B cell (primary cell): ENCODE data around the gene PTGR1. TPM values are rescaled to one million over a fixed set of nuclear protein-coding genes. Genes with fewer than 3 reads are reported as not detected.

ENCODE experiments used
- ATAC-seq: fragments of 200-7000 bp; cut with Tn5 transposase; one replicate; pipeline ENCODE4 v1.10.0; 2021; ENCODE audit warnings: low read depth, mild to moderate bottlenecking, moderate number of reproducible peaks, moderate library complexity
- CTCF ChIA-PET: fragments of 350-600 bp; sonication (Branson Sonifier 250); formaldehyde crosslinking; loops from one replicate; lab custom pipeline; 2021; ENCODE audit warnings: antibody characterized with exemption, inconsistent platforms; lab: Charles Lee
- POLR2A ChIA-PET: fragments of 350-600 bp; sonication (Branson Sonifier 250); formaldehyde crosslinking; loops from one replicate; lab custom pipeline; 2021; ENCODE audit warnings: antibody characterized with exemption; lab: Charles Lee
- DNase-seq: peaks from one replicate; pipeline ENCODE4 v3.0.0; 2013
- H2AFZ ChIP-seq: 2 replicates; pipeline ENCODE4 v1.6.1; 2012; ENCODE audit warnings: mild to moderate bottlenecking, low read depth, low read length; ENCODE audit not compliant: insufficient read depth, poor library complexity, severe bottlenecking
- H3K27ac ChIP-seq, 2 donors: 1 replicate in 1 of 2; 2 replicates in 1 of 2; pipeline ENCODE4 v1.5.1; 2012 to 2013; ENCODE audit warnings: low read length in 2 of 2, mild to moderate bottlenecking in 2 of 2, moderate library complexity in 1 of 2
- H3K27me3 ChIP-seq, 4 experiments: fragments of 200-600 bp in 1 of 4; sonication (generic) in 1 of 4; replicated peaks in 1 of 4; 1 replicate in 2 of 4; 2 replicates in 2 of 4; pipeline versions ENCODE4 v1.6.1 to v1.7.0; 2013 to 2016; ENCODE audit warnings: low read length in 3 of 4, mild to moderate bottlenecking in 2 of 4, mixed read lengths in 1 of 4, moderate library complexity in 1 of 4; ENCODE audit not compliant: insufficient read depth in 4 of 4, control insufficient read depth in 3 of 4; ENCODE audit errors: control extremely low read depth in 1 of 4
- H3K36me3 ChIP-seq, 2 experiments: replicated peaks in 1 of 2; 1 replicate in 1 of 2; 2 replicates in 1 of 2; pipeline versions ENCODE4 v1.6.1 to v1.7.1; 2013; ENCODE audit warnings: low read length in 1 of 2; ENCODE audit not compliant: insufficient read depth in 2 of 2, control insufficient read depth in 1 of 2; ENCODE audit errors: control extremely low read depth in 1 of 2, extremely low read depth in 1 of 2
- H3K4me1 ChIP-seq, 2 donors: fragments of 200-600 bp in 1 of 2; sonication (generic) in 1 of 2; 1 replicate in 1 of 2; 2 replicates in 1 of 2; pipeline versions ENCODE4 v1.5.1 to v1.6.1; 2013 to 2017; ENCODE audit warnings: low read length in 2 of 2; ENCODE audit not compliant: control insufficient read depth in 2 of 2, insufficient read depth in 2 of 2
- H3K4me2 ChIP-seq: replicated peaks from 2 replicates; pipeline ENCODE3; 2012; ENCODE audit warnings: mild to moderate bottlenecking, low read depth, low read length; ENCODE audit not compliant: poor library complexity, severe bottlenecking
- H3K4me3 ChIP-seq, 5 experiments: fragments of 200-600 bp in 1 of 5; sonication (generic) in 1 of 5; 1 replicate in 3 of 5; 2 replicates in 2 of 5; pipeline versions ENCODE4 v1.5.1 to v1.7.0; 2011 to 2016; ENCODE audit warnings: low read length in 4 of 5, mild to moderate bottlenecking in 4 of 5, low read depth in 2 of 5, control low read depth in 1 of 5, moderate library complexity in 1 of 5; ENCODE audit not compliant: insufficient read depth in 1 of 5; ENCODE audit errors: control extremely low read depth in 1 of 5, extremely low read depth in 1 of 5
- H3K79me2 ChIP-seq: fragments of 200-600 bp; sonication (generic); one replicate; pipeline ENCODE4 v1.6.0; 2016; ENCODE audit warnings: low read length; ENCODE audit not compliant: control insufficient read depth, insufficient read depth
- H3K9ac ChIP-seq: fragments of 200-600 bp; sonication (generic); 2 replicates; pipeline ENCODE4 v1.6.1; 2017; ENCODE audit warnings: mild to moderate bottlenecking, low read length, moderate library complexity
- H3K9me3 ChIP-seq, 3 donors: one replicate each; pipeline versions ENCODE4 v1.6.1 to v1.7.1; 2013; ENCODE audit warnings: low read length in 2 of 3; ENCODE audit not compliant: control insufficient read depth in 2 of 3, insufficient read depth in 1 of 3; ENCODE audit errors: control extremely low read depth in 1 of 3
- H4K20me1 ChIP-seq: 2 replicates; pipeline ENCODE4 v1.6.0; 2012; ENCODE audit warnings: mild to moderate bottlenecking, low read length; ENCODE audit not compliant: insufficient read depth, control insufficient read depth, poor library complexity, severe bottlenecking
- H3K27ac Mint-ChIP-seq: one replicate; pipeline ENCODE4 v1.8.0; 2021; ENCODE audit warnings: mixed read lengths
- H3K27me3 Mint-ChIP-seq: one replicate; pipeline ENCODE4 v1.8.0; 2021; ENCODE audit warnings: mixed read lengths
- H3K4me1 Mint-ChIP-seq: one replicate; pipeline ENCODE4 v1.8.0; 2021; ENCODE audit warnings: mixed read lengths
- H3K4me3 Mint-ChIP-seq: one replicate; pipeline ENCODE4 v1.8.0; 2021; ENCODE audit warnings: mixed read lengths
- H3K9me3 Mint-ChIP-seq: one replicate; pipeline ENCODE4 v1.8.0; 2022; ENCODE audit warnings: mixed read lengths; ENCODE audit not compliant: insufficient read depth
- CTCF ChIP-seq: fragments of 200-600 bp; IDR thresholded peaks from one replicate; pipeline ENCODE4 v1.8.0; 2022; ENCODE audit warnings: antibody characterized with exemption, mild to moderate bottlenecking
- EZH2 ChIP-seq: IDR thresholded peaks from 2 replicates; pipeline ENCODE4 v1.6.1; 2012; ENCODE audit warnings: borderline replicate concordance, low read depth, mild to moderate bottlenecking, moderate library complexity, low read length; ENCODE audit not compliant: insufficient read depth, poor library complexity, severe bottlenecking
- WGBS: methylation state at CpG from one replicate; pipeline ENCODE4 v1.1.5; 2013; ENCODE audit warnings: missing lambda C conversion rate; ENCODE audit not compliant: insufficient coverage; 5-methylcytosine and 5-hydroxymethylcytosine counted together
- intact Hi-C: fragments of 100-400 bp; cut with micrococcal nuclease; formaldehyde crosslinking; loops from one replicate; pipeline ENCODE4 v1.10.0; 2022
- polyA plus RNA-seq: library from polyadenylated mRNA; depleted of rRNA; stranded (reverse); fragments of >200 nt; gene quantifications from 2 replicates; pipeline ENCODE4 v1.2.3, GENCODE V29; 2012
- total RNA-seq, 2 donors: library from RNA; stranded (reverse); fragments of 120-200 nt in 1 of 2; gene quantifications; 1 replicate in 1 of 2; 2 replicates in 1 of 2; pipeline versions ENCODE4 v1.2.3 to v1.2.4, GENCODE V29; 2013 to 2022

The PTGR1 gene
- total and polyA plus RNA-seq, 2 donors (not counting 1 experiment from before 2014, with no cell fraction given) = not detected

- no peaks in the 10 kb centered on the region for H3K36me3 ChIP-seq
- H3K27ac ChIP-seq = no peak overlapping the region
- no peak for DNase-seq
- POLR2A ChIA-PET = no interaction called here
- H3K4me3 ChIP-seq = no peak overlapping the region
- no peak overlapping the region for H3K4me2 ChIP-seq
- intact Hi-C loops = no loop called here
- no peaks in the 10 kb centered on the region for H3K9me3 Mint-ChIP-seq
- no peak overlapping the region for H2AFZ ChIP-seq
- no peaks in the 10 kb centered on the region for H3K27me3 ChIP-seq
- CTCF ChIA-PET = no interaction called here
- no peaks in the 10 kb centered on the region for H4K20me1 ChIP-seq
- TF ChIP-seq EZH2 (no peak), CTCF (no peak)
- H3K4me3 Mint-ChIP-seq = no peak overlapping the region
- H3K4me1 Mint-ChIP-seq = no peaks in the 10 kb centered on the region
- no peaks in the 10 kb centered on the region for H3K9me3 ChIP-seq
- WGBS = 91% methylated on average over 3 of the region's 5 CpGs
- no peak overlapping the region for H3K27ac Mint-ChIP-seq
- no peak overlapping the region for H3K9ac ChIP-seq
- no peaks in the 10 kb centered on the region for H3K27me3 Mint-ChIP-seq
- no peak for ATAC-seq
- H3K79me2 ChIP-seq = no peaks in the 10 kb centered on the region
- no peaks in the 10 kb centered on the region for H3K4me1 ChIP-seq
Observed at GRCh38 chr9:111586378-111586777, 13.1 kb downstream of the PTGR1 start.

- Mint-ChIP-seq H3K4me3 (no peak overlapping the region), H3K4me1 (no peaks in the 10 kb centered on the region), H3K9me3 (no peaks in the 10 kb centered on the region), H3K27me3 (no peaks in the 10 kb centered on the region), H3K27ac (no peak overlapping the region)
- WGBS = no CpG with 5 or more reads among the region's 3 CpGs
- no peak overlapping the region for H3K4me3 ChIP-seq
- H3K9ac ChIP-seq = no peak overlapping the region
- H3K4me2 ChIP-seq = no peak overlapping the region
- CTCF ChIA-PET = no interaction called here
- intact Hi-C loops = no loop called here
- TF ChIP-seq CTCF (no peak), EZH2 (no peak)
- H3K9me3 ChIP-seq = no peaks in the 10 kb centered on the region
- no peaks in the 10 kb centered on the region for H3K27me3 ChIP-seq
- no peaks in the 10 kb centered on the region for H3K36me3 ChIP-seq
- no peak overlapping the region for H3K27ac ChIP-seq
- no peaks in the 10 kb centered on the region for H3K79me2 ChIP-seq
- POLR2A ChIA-PET = no interaction called here
- H4K20me1 ChIP-seq = no peaks in the 10 kb centered on the region
- ATAC-seq (no peak), DNase-seq (no peak)
- no peak overlapping the region for H2AFZ ChIP-seq
- H3K4me1 ChIP-seq = no peaks in the 10 kb centered on the region
Observed at GRCh38 chr9:111582888-111583287, 16.6 kb downstream of the PTGR1 start.
